Measurements from ENCODE around the gene NTMT1. TPM values are rescaled to one million over a fixed set of nuclear protein-coding genes. Genes with fewer than 3 reads are reported as not detected.

NTMT1 gene
- total RNA-seq, 1 donor from 2014 or later, result 15.5 TPM

GRCh38 chr9:129664746-129665388 lies 38.9 kb downstream of the NTMT1 start:
- Histone ChIP-seq H3K9me3 (no peaks in the 10 kb centered on the region), H3K27ac (peak overlapping the region; percentile 79), H3K4me3 (peak overlapping the region; percentile 46 to 82), H3K36me3 (no peaks in the 10 kb centered on the region), H3K4me1 (peaks cover 32% of the 10 kb centered on the region), H3K27me3 (no peaks in the 10 kb centered on the region)
- intact Hi-C loops (cut with DNase I), result no loop called here
- TF ChIP-seq POLR2A (IDR thresholded peaks at IDR 0.05), result no peak
- no peak for TF ChIP-seq POLR2AphosphoS5 (IDR thresholded peaks at IDR 0.05; ENCODE audit: insufficient read depth in 1 of 2, low read depth in 1 of 2)
- TF ChIP-seq, protein P1, sequence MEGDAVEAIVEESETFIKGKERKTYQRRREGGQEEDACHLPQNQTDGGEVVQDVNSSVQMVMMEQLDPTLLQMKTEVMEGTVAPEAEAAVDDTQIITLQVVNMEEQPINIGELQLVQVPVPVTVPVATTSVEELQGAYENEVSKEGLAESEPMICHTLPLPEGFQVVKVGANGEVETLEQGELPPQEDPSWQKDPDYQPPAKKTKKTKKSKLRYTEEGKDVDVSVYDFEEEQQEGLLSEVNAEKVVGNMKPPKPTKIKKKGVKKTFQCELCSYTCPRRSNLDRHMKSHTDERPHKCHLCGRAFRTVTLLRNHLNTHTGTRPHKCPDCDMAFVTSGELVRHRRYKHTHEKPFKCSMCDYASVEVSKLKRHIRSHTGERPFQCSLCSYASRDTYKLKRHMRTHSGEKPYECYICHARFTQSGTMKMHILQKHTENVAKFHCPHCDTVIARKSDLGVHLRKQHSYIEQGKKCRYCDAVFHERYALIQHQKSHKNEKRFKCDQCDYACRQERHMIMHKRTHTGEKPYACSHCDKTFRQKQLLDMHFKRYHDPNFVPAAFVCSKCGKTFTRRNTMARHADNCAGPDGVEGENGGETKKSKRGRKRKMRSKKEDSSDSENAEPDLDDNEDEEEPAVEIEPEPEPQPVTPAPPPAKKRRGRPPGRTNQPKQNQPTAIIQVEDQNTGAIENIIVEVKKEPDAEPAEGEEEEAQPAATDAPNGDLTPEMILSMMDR (IDR thresholded peaks at IDR 0.05), result no peak
- DNase-seq (ENCODE audit: extremely low spot score in 2 of 2), result no peak

- DNase-seq (ENCODE audit: extremely low spot score in 2 of 2), result no peak
- intact Hi-C loops (cut with DNase I), result no loop called here
- no peaks in the 10 kb centered on the region for H3K36me3 ChIP-seq
- no peaks in the 10 kb centered on the region for H3K9me3 ChIP-seq
- peak within 1 kb of the TSS; percentile 46 to 82 for H3K4me3 ChIP-seq
- peak within 1 kb of the TSS; percentile 86 for H3K27ac ChIP-seq
- no peaks in the 10 kb centered on the region for H3K27me3 ChIP-seq
- H3K4me1 ChIP-seq, result peaks cover 32% of the 10 kb centered on the region
- TF ChIP-seq POLR2A (IDR thresholded peaks at IDR 0.05), result peak in 1 of 2 donors; percentile 56
- TF ChIP-seq, protein P1 (IDR thresholded peaks at IDR 0.05), result no peak
- peak in 1 of 2 donors; percentile 73 for TF ChIP-seq POLR2AphosphoS5 (IDR thresholded peaks at IDR 0.05; ENCODE audit: insufficient read depth in 1 of 2, low read depth in 1 of 2)
Observed at GRCh38 chr9:129665389-129665775, 39.4 kb downstream of the NTMT1 start, which contains the start of gene PRRX2. TSS of gene PRRX2 (plus strand) at chr9:129665647. CDS start at chr9:129665868, 221 bp downstream.

GRCh38 chr9:129665814-129666520 lies 40.0 kb downstream of the NTMT1 start:
- Histone ChIP-seq H3K27ac (peak overlapping the region; percentile 86), H3K4me3 (peak overlapping the region; percentile 46 to 82), H3K27me3 (no peaks in the 10 kb centered on the region), H3K4me1 (peaks cover 37% of the 10 kb centered on the region), H3K36me3 (no peaks in the 10 kb centered on the region), H3K9me3 (no peaks in the 10 kb centered on the region)
- no peak for DNase-seq (ENCODE audit: extremely low spot score in 2 of 2)
- TF ChIP-seq POLR2A (IDR thresholded peaks at IDR 0.05), result no peak
- TF ChIP-seq, protein P1 (IDR thresholded peaks at IDR 0.05), result no peak
- TF ChIP-seq POLR2AphosphoS5 (IDR thresholded peaks at IDR 0.05; ENCODE audit: insufficient read depth in 1 of 2, low read depth in 1 of 2), result no peak
- intact Hi-C loops (cut with DNase I), result no loop called here

- Histone ChIP-seq H3K4me1 (peaks cover 41% of the 10 kb centered on the region), H3K27me3 (no peaks in the 10 kb centered on the region), H3K27ac (peak overlapping the region; percentile 86), H3K9me3 (no peaks in the 10 kb centered on the region), H3K36me3 (no peaks in the 10 kb centered on the region), H3K4me3 (peak overlapping the region; percentile 46 to 82)
- intact Hi-C loops (cut with DNase I), result no loop called here
- TF ChIP-seq, protein P1 (IDR thresholded peaks at IDR 0.05), result no peak
- no peak for TF ChIP-seq POLR2A (IDR thresholded peaks at IDR 0.05)
- no peak for TF ChIP-seq POLR2AphosphoS5 (IDR thresholded peaks at IDR 0.05; ENCODE audit: insufficient read depth in 1 of 2, low read depth in 1 of 2)
- DNase-seq (ENCODE audit: extremely low spot score in 2 of 2), result no peak
Observed at GRCh38 chr9:129666575-129666974, 40.6 kb downstream of the NTMT1 start.

GRCh38 chr9:129667378-129667777 lies 41.4 kb downstream of the NTMT1 start:
- H3K27me3 ChIP-seq, result no peaks in the 10 kb centered on the region
- intact Hi-C loops (cut with DNase I), result no loop called here
- no peaks in the 10 kb centered on the region for H3K9me3 ChIP-seq
- no peak for TF ChIP-seq POLR2A (IDR thresholded peaks at IDR 0.05)
- TF ChIP-seq, protein P1 (IDR thresholded peaks at IDR 0.05), result no peak
- TF ChIP-seq POLR2AphosphoS5 (IDR thresholded peaks at IDR 0.05; ENCODE audit: insufficient read depth in 1 of 2, low read depth in 1 of 2), result no peak
- no peak for DNase-seq (ENCODE audit: extremely low spot score in 2 of 2)
- H3K4me3 ChIP-seq, result peak overlapping the region; percentile 46 to 82
- peaks cover 49% of the 10 kb centered on the region for H3K4me1 ChIP-seq
- peak overlapping the region; percentile 86 for H3K27ac ChIP-seq
- H3K36me3 ChIP-seq, result no peaks in the 10 kb centered on the region
